Measurements from ENCODE around the gene FAM209B.

DNA sequence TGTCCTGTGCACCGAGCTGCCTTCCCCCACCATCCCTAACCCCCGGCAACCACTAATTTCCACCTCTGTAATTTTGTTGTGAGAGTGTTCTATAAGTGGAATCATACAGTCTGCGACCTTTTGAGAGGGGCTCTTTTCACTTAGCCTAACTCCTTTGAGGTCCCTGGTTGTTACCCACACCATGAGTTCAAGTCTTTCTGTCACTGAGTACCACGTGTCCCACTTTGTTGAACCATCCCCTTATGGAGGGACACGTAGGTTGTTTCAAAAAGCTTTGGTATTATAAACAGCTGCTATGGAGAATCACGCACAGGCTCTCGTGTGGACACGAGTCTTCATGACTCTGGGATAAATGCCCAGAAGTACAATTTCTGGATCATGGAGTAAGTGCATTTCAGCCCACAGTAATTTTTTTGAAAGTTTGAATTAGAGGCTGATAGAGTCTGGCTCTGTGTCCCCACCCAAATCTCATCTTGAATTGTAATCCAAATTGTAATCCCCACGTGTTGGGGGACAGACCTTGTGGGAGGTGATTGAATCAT, 9.5 kb downstream of the FAM209B start:
- TF ChIP-seq, protein P1, sequence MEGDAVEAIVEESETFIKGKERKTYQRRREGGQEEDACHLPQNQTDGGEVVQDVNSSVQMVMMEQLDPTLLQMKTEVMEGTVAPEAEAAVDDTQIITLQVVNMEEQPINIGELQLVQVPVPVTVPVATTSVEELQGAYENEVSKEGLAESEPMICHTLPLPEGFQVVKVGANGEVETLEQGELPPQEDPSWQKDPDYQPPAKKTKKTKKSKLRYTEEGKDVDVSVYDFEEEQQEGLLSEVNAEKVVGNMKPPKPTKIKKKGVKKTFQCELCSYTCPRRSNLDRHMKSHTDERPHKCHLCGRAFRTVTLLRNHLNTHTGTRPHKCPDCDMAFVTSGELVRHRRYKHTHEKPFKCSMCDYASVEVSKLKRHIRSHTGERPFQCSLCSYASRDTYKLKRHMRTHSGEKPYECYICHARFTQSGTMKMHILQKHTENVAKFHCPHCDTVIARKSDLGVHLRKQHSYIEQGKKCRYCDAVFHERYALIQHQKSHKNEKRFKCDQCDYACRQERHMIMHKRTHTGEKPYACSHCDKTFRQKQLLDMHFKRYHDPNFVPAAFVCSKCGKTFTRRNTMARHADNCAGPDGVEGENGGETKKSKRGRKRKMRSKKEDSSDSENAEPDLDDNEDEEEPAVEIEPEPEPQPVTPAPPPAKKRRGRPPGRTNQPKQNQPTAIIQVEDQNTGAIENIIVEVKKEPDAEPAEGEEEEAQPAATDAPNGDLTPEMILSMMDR (IDR thresholded peaks at IDR 0.05): no peak
- no peak for TF ChIP-seq POLR2A (IDR thresholded peaks at IDR 0.05)

Data from body of pancreas (tissue), 4 donors.